Mesothelial cell of epicardium (in vitro differentiated cells): ENCODE results near the gene CD276. TPM values are rescaled to one million over a fixed set of nuclear protein-coding genes. Genes with fewer than 3 reads are reported as not detected.

Source experiments
- DNase-seq, 2 experiments: peaks; one replicate each; pipeline ENCODE4 v3.0.0; 2021; ENCODE audit warnings: low spot score in 2 of 2; ENCODE audit not compliant: unreplicated experiment in 2 of 2
- H3K27ac Mint-ChIP-seq: 2 replicates; pipeline ENCODE4 v1.8.0; 2021; ENCODE audit warnings: mixed read lengths
- H3K27me3 Mint-ChIP-seq: 2 replicates; pipeline ENCODE4 v1.8.0; 2021; ENCODE audit warnings: low read depth, mixed read lengths
- H3K36me3 Mint-ChIP-seq: 2 replicates; pipeline ENCODE4 v1.8.0; 2021; ENCODE audit warnings: mixed read lengths
- H3K4me1 Mint-ChIP-seq: 2 replicates; pipeline ENCODE4 v1.8.0; 2021; ENCODE audit warnings: mixed read lengths
- H3K4me3 Mint-ChIP-seq: 2 replicates; pipeline ENCODE4 v1.8.0; 2021; ENCODE audit warnings: mild to moderate bottlenecking, moderate library complexity, mixed read lengths
- H3K9me3 Mint-ChIP-seq: 2 replicates; pipeline ENCODE4 v1.8.0; 2021; ENCODE audit warnings: mixed read lengths
- total RNA-seq: library from RNA; stranded (reverse); gene quantifications from 3 replicates; pipeline ENCODE4 v1.2.1, GENCODE V29; 2021
- TF ChIP-seq, protein P1 (sequence below): fragments of 200-600 bp; sonication (generic); IDR thresholded peaks from one replicate; pipeline ENCODE4 v1.5.0; 2021; ENCODE audit warnings: antibody characterized with exemption; ENCODE audit not compliant: unreplicated experiment

CD276 gene
- total RNA-seq, 1 donor from 2014 or later, result 174 TPM

DNA sequence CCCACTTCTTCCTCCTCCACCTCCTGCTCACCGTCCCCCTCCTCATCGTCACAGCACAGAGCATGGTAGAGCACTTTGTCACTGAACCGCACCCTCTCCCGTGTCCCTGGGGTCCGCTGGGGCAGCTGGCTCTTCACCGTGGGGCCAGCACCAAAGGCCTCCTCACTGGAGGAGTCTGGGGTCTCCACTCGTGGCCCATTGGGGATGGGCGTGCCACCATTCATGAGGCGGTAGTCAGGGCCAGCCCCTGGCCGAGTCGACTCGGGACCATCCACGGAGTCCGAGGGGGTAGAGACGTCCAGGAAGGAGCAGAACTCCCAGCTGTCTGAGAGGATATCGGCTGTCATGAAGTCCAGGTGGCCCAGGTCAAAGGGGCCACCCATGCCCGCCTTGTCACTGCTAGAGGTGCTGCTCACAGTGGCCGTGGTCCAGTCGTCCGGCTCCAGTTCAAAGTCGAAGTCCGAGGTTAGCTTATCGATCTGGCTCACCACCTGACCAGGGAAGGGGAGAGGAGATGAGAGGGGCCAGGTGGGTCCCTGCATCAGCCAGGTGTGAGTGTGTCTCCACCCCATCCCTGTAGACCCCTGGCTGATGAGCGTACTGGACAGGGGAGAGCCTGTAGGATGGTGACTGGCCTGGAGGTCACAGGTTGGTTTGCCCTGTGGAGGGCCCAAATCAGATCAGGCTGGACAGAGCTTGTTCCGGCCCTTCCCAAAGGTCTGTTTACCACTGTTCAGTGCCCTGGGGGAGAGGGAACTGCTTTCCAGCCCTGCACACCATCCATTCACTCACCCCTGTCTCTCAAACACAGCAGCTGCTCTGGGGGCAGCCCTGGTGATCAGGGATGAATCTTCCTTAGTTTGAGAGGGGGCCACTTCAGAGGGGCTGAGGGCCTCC lies 56.2 kb downstream of the CD276 start:
- H3K9me3 Mint-ChIP-seq, result no peaks in the 10 kb centered on the region
- no peak overlapping the region for H3K4me3 Mint-ChIP-seq
- peaks cover 2% of the 10 kb centered on the region for H3K27me3 Mint-ChIP-seq
- TF ChIP-seq, protein P1, sequence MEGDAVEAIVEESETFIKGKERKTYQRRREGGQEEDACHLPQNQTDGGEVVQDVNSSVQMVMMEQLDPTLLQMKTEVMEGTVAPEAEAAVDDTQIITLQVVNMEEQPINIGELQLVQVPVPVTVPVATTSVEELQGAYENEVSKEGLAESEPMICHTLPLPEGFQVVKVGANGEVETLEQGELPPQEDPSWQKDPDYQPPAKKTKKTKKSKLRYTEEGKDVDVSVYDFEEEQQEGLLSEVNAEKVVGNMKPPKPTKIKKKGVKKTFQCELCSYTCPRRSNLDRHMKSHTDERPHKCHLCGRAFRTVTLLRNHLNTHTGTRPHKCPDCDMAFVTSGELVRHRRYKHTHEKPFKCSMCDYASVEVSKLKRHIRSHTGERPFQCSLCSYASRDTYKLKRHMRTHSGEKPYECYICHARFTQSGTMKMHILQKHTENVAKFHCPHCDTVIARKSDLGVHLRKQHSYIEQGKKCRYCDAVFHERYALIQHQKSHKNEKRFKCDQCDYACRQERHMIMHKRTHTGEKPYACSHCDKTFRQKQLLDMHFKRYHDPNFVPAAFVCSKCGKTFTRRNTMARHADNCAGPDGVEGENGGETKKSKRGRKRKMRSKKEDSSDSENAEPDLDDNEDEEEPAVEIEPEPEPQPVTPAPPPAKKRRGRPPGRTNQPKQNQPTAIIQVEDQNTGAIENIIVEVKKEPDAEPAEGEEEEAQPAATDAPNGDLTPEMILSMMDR, result no peak
- peaks cover 3% of the 10 kb centered on the region for H3K4me1 Mint-ChIP-seq
- no peak for DNase-seq
- H3K27ac Mint-ChIP-seq, result no peak overlapping the region
- H3K36me3 Mint-ChIP-seq, result no peaks in the 10 kb centered on the region

DNA sequence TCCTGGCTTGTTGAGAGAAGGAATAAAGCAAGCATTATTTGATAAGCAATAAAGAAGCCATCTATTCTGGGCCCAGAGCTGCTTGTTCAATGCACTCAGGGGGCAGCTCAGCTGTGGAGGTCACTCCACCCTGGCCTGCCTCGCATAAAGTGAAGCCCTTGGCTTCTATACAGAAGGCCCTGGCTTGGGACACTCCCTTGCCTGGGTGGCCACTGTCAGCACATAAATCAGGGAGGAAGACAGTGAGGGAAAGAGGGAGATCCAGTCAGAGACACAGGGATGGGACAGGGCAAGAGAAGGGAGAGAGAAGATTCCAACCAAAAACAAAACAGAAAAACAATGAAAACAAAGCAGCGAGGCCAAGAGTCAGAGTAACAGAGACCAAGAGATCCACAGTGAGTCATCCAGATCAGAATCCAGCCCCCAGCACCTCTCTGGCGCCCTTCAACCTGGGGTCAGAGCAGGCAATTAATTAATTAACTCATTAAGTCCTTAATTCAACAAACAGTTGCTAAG lies 57.2 kb downstream of the CD276 start:
- H3K9me3 Mint-ChIP-seq, result no peaks in the 10 kb centered on the region
- no peak for DNase-seq
- H3K4me1 Mint-ChIP-seq, result peaks cover 8% of the 10 kb centered on the region
- no peak overlapping the region for H3K27ac Mint-ChIP-seq
- no peak overlapping the region for H3K4me3 Mint-ChIP-seq
- TF ChIP-seq, protein P1, result no peak
- H3K27me3 Mint-ChIP-seq, result no peaks in the 10 kb centered on the region
- H3K36me3 Mint-ChIP-seq, result no peaks in the 10 kb centered on the region

DNA sequence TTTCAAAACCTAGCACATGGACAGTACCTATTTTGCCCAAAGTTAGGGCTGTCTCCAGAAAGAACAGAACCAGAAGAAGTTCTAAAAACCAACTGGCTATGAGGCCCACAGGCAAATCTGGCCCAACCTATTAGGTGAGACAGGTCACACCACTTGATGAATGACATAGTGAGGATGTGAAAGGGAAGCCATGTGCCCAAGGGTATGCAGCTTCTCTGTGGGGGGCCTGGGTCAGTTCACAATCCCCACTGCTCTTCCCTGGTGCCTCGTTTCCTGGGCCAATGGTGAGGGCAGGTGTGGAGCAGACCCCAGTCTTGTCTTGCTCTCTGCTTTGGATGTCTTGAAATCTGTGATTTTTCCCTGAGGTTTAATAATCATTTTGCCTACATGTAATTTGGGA lies 60.1 kb downstream of the CD276 start:
- TF ChIP-seq, protein P1, result no peak
- no peak for DNase-seq
- Mint-ChIP-seq H3K36me3 (no peaks in the 10 kb centered on the region), H3K27ac (no peak overlapping the region), H3K4me1 (peaks cover 15% of the 10 kb centered on the region), H3K27me3 (peaks cover 7% of the 10 kb centered on the region), H3K4me3 (no peak overlapping the region), H3K9me3 (no peaks in the 10 kb centered on the region)

DNA sequence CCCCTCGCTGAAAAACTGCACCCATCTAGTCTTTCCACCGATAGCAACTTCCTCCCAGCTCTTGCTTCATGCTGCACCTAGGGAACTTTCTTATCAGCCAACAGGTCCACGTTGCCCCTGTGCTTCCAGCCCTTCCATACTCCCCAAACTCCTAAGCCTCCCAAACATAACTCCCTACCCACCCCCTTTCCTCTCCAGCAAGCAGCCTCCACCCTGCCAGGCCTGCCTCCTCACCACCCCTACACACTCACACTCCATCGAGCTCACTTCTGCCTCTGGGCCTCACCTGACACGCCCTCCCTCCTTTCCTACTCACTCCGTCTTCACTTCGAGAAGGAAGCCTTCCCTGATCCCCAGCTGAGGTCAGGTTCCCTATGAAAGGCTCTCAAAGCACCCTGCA lies 60.9 kb downstream of the CD276 start:
- no peak for DNase-seq
- Mint-ChIP-seq H3K9me3 (no peaks in the 10 kb centered on the region), H3K4me3 (no peak overlapping the region), H3K4me1 (peaks cover 15% of the 10 kb centered on the region), H3K36me3 (no peaks in the 10 kb centered on the region), H3K27me3 (peaks cover 13% of the 10 kb centered on the region), H3K27ac (no peak overlapping the region)
- TF ChIP-seq, protein P1, result no peak

DNA sequence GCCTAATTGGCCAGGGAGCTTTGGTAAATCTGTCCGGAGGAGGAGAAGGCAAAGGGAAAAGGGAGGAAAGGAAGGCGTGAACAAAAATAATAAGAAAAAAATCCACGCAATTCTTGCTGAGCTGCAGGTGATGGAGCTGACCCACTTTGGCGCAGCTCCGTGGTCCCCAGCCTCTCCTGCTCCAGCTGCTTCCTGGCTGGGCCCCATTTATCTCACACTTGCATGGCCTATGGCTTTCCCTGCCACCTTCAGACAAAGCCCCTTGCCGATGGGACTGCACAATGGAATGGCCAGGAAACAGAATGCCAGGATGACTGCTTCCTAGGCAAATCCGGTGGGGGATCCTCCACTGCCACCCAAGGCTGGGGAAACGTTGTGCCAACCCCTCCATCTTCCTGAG lies 62.1 kb downstream of the CD276 start:
- H3K4me3 Mint-ChIP-seq, result no peak overlapping the region

More for the DNA sequence above, 62.1 kb downstream of the CD276 start:
- H3K36me3 Mint-ChIP-seq, result no peaks in the 10 kb centered on the region
- H3K27me3 Mint-ChIP-seq, result peaks cover 22% of the 10 kb centered on the region
- no peaks in the 10 kb centered on the region for H3K9me3 Mint-ChIP-seq
- TF ChIP-seq, protein P1, result no peak
- no peak overlapping the region for H3K27ac Mint-ChIP-seq
- peaks cover 17% of the 10 kb centered on the region for H3K4me1 Mint-ChIP-seq
- DNase-seq, result no peak
